ENCODE results near the gene SLC6A19. TPM values are rescaled to one million over a fixed set of nuclear protein-coding genes. Genes with fewer than 3 reads are reported as not detected.

Gene SLC6A19
- total and polyA plus RNA-seq, 4 donors, result 0.17 to 4.9 (median 0.91) TPM

DNA sequence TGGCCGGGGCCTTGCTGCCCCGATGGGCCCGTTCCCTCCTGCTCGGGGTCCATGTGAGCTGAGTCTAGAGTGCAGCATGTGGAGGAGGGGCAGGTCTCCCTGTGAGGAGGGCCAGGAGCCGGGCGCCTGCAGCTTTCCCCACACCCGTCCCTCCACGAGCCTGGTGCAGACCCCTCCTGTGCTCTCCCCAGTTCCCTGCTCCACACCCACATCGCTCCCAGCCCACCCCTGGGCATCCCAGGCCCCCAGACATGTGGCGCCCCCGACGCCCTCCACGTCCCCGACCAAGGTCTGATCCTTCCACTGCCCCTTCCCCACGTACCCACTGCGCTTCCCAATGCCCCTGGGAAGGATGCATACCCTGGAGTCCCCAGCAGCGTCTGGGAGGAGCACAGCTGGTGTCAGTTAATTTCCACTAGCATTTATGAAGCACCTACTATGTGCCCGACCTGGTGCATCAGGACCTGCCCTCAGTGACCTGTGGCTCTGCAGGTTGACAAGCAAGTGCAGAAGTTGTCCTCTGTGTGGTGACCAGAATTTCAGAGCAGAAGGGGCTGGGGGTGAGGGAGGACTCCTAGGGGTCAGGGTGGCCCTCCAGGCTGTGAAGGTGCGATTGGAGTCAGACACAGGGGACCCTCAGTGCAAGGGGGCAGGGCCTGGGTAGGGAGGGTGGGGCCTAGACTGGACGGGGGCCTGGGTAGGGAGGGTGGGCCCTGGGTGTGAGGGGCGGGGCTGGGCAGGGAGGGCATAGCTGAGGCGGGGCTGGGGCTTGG is 13.0 kb downstream of the SLC6A19 start:
- no peak for DNase-seq (ENCODE audit: low spot score)
- H3K9ac ChIP-seq (ENCODE audit: low read depth in 1 of 2, low read length in 2 of 2), result no peak overlapping the region
- no peaks in the 10 kb centered on the region for H3K36me3 ChIP-seq (ENCODE audit: control insufficient read depth in 4 of 4, insufficient read depth in 3 of 4, low read depth in 1 of 4, low read length in 3 of 4)
- no peak overlapping the region for H3K27ac ChIP-seq (ENCODE audit: low read depth in 1 of 2, low read length in 2 of 2)
- H3K4me3 ChIP-seq (ENCODE audit: low read depth in 1 of 3, low read length in 3 of 3), result no peak overlapping the region
- H3K4me1 ChIP-seq (ENCODE audit: control insufficient read depth in 4 of 4, insufficient read depth in 4 of 4, low read length in 3 of 4), result no peaks in the 10 kb centered on the region
- peaks cover 0 to 2% (median 0%) of the 10 kb centered on the region in 4 donors for H3K9me3 ChIP-seq (ENCODE audit: control insufficient read depth in 4 of 4, low read length in 3 of 4)
- no peak for TF ChIP-seq REST (IDR thresholded peaks at IDR 0.05)
- TF ChIP-seq CTCF (IDR thresholded peaks at IDR 0.05; ENCODE audit: low read depth, low read length, missing input control), result no peak
- TF ChIP-seq, protein P1, sequence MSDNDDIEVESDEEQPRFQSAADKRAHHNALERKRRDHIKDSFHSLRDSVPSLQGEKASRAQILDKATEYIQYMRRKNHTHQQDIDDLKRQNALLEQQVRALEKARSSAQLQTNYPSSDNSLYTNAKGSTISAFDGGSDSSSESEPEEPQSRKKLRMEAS (IDR thresholded peaks at IDR 0.05), result no peak
- no peak for TF ChIP-seq ZBTB33 (IDR thresholded peaks at IDR 0.05)
- no peak for TF ChIP-seq FOXA2 (IDR thresholded peaks at IDR 0.05)
- TF ChIP-seq NR2F2 (IDR thresholded peaks at IDR 0.05), result no peak
- TF ChIP-seq HNF4G (IDR thresholded peaks at IDR 0.05), result no peak
- no peak for TF ChIP-seq GABPA (IDR thresholded peaks at IDR 0.05 in 1 of 2, conservative IDR thresholded peaks at IDR 0.05 in 1 of 2)
- TF ChIP-seq SP1 (IDR thresholded peaks at IDR 0.05), result no peak
- no peak for TF ChIP-seq YY1 (IDR thresholded peaks at IDR 0.05)
- no peak for TF ChIP-seq RXRA (IDR thresholded peaks at IDR 0.05)
- TF ChIP-seq HNF4A (conservative IDR thresholded peaks at IDR 0.05), result no peak
- TF ChIP-seq TAF1 (conservative IDR thresholded peaks at IDR 0.05), result no peak
- no peak for TF ChIP-seq EGR1 (IDR thresholded peaks at IDR 0.05; ENCODE audit: low read depth in 2 of 2)
- H3K27me3 ChIP-seq (ENCODE audit: control insufficient read depth in 4 of 4, insufficient read depth in 4 of 4, low read length in 3 of 4), result no peaks in the 10 kb centered on the region
- 81% methylated on average over 22 of the region's 22 CpGs for WGBS

DNA sequence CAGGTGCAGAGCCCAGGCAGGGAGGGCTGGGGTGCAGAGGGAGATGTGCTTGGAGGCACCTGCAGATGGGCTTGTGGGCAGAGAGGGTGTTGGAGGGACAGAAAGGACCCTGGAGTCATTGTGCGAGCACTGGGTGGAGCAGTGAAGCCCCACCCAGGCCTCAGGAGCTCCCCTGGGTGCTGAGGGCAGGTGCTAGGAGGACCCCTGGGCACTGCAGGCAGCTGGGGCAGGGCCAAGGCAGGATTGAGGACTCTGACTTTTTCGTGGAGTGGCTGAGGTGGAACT is 13.5 kb downstream of the SLC6A19 start:
- Histone ChIP-seq H3K4me3 (ENCODE audit: low read depth in 1 of 3, low read length in 3 of 3) (no peak overlapping the region), H3K36me3 (ENCODE audit: control insufficient read depth in 4 of 4, insufficient read depth in 3 of 4, low read depth in 1 of 4, low read length in 3 of 4) (no peaks in the 10 kb centered on the region), H3K27me3 (ENCODE audit: control insufficient read depth in 4 of 4, insufficient read depth in 4 of 4, low read length in 3 of 4) (no peaks in the 10 kb centered on the region), H3K9me3 (ENCODE audit: control insufficient read depth in 4 of 4, low read length in 3 of 4) (peaks cover 0 to 2% (median 0%) of the 10 kb centered on the region in 4 donors), H3K4me1 (ENCODE audit: control insufficient read depth in 4 of 4, insufficient read depth in 4 of 4, low read length in 3 of 4) (no peaks in the 10 kb centered on the region), H3K9ac (ENCODE audit: low read depth in 1 of 2, low read length in 2 of 2) (no peak overlapping the region), H3K27ac (ENCODE audit: low read depth in 1 of 2, low read length in 2 of 2) (no peak overlapping the region)
- TF ChIP-seq RAD21 (IDR thresholded peaks at IDR 0.05) (no peak), GABPA (IDR thresholded peaks at IDR 0.05 in 1 of 2, conservative IDR thresholded peaks at IDR 0.05 in 1 of 2) (no peak), ZBTB33 (IDR thresholded peaks at IDR 0.05) (no peak), REST (IDR thresholded peaks at IDR 0.05) (no peak)
- TF ChIP-seq, protein P2, sequence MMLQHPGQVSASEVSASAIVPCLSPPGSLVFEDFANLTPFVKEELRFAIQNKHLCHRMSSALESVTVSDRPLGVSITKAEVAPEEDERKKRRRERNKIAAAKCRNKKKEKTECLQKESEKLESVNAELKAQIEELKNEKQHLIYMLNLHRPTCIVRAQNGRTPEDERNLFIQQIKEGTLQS (IDR thresholded peaks at IDR 0.05), result no peak
- TF ChIP-seq, protein P1 (IDR thresholded peaks at IDR 0.05), result no peak
- DNase-seq (ENCODE audit: low spot score), result no peak
- WGBS, result 81% methylated on average over 2 of the region's 2 CpGs
